Measurements from ENCODE around the gene SLX9. TPM values are rescaled to one million over a fixed set of nuclear protein-coding genes. Genes with fewer than 3 reads are reported as not detected.
"Not testable (repeated sequence)": the region's sequence is repeated elsewhere in the genome, so short reads cannot be mapped to it uniquely, and the experiment has no call there.

The SLX9 gene
- total RNA-seq, 1 donor, result 14.3 TPM

DNA sequence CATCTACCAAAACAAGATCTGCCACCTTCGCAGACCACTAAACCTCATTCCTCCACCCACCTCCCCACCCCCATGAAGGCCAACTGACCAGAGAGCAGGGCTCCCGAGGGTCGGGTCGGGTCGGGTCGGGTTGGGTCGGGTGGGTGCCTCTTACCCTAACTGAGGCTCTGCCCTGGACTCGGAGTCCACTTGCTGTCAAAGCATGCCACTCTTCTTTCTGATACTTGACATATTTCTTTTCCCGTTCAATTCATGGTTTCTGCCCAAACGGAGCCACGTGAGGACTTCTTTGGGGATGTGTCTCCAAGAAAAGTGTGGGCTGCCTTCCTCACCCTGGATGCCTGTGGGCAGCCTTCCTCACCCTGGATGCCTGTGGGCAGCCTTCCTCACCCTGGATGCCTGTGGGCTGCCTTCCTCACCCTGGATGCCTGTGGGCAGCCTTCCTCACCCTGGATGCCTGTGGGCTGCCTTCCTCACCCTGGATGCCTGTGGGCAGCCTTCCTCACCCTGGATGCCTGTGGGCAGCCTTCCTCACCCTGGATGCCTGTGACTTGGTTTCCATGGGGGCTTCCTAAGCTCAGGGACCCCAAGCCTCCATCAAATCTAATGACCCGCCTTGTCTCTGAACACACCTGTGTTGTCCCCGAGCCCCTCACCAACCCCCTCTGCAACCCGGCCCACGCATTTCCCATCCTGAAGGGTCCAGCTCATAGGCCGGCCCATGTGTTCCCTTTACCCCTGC lies 11.2 kb upstream of the SLX9 start:
- not testable (repeated sequence) for DNase-seq (ENCODE audit: low read depth in 2 of 3, low spot score in 2 of 3)

DNA sequence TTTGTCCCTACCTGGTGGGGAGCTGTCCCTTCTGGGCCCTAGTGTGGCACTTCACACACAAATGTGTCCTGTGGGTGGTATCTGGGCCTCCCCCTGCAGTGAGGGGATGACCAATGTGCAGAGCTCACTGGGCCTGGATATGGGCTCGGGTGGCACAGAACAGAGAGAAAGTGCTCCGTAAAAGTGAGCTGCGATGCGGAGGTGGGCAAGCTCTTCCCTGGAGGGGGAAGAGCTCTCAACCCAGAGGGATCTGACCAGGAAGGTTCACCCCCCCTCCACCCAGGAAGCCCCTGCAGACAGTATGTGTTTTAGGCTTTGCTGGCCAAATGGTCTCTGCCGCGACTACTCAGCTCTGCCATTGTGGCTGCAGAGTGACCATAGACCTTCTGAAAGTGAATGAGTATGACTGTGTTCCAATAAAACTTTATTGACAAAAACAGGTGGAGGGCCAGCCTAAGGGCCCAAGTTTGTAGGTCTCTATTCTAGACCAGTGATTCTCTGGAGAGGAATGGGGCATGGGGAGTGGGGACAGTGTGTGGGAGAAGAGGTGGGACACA lies 10.5 kb upstream of the SLX9 start:
- no peak for DNase-seq (ENCODE audit: low read depth in 2 of 3, low spot score in 2 of 3)

DNA sequence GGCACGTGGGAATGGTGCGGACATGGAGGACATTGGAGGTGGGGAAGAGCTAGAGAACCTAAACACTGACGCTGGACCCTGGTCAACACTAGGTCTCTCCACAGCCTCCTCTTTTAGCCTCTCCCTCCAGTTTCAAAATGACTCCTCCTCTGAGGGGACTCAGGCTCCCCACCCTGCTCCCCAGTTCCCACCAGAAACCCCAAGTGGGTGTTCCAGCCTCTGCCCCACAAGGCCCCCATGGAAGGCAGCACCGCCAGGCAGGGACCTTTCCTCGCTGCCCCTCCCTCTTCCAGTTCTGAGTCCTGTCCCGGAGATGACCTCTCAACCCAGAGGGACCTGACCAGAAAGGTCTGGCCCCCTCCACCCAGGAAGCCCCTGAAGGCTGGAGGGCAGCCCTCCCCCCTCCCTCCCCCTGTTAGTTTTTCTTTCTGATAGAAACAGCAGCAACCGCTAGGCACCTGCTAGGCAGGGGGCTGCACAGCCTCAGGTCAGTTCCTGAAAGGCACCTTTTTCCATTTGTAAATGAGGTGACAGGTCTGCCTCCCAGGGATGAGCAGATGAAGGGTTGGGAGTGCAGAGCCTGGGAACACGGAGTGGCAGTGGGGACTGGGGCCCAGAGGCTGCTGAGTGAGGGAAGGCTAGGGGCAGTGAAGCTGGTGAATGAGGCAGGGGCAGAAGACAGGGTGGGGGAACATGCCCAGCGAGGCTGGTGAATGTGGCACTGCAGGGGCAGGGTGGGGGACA lies 9.9 kb upstream of the SLX9 start:
- no peak for DNase-seq (ENCODE audit: low read depth in 2 of 3, low spot score in 2 of 3)

DNA sequence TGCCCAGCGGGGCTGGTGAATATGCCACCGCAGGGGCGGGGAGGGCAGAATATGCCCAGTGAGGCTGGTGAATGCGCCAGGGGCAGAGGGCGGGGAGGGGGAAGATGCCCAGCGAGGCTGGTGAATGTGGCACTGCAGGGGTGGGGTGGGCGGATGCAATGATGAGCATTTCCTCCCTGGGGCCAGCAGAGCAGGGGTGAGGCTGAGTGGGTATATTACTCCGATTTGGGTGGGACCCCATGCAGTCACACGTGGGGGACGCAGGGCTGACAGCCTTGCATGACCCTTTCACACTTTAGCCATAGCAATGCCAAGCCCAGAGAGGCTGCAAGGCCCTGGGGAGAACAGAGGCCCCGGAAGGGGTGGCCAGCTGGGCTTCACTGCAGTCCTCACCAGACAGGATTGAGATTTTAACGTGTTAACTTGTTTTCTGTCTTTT lies 9.3 kb upstream of the SLX9 start:
- DNase-seq (ENCODE audit: low read depth in 2 of 3, low spot score in 2 of 3), result peak in 1 of 3 donors; percentile 55

DNA sequence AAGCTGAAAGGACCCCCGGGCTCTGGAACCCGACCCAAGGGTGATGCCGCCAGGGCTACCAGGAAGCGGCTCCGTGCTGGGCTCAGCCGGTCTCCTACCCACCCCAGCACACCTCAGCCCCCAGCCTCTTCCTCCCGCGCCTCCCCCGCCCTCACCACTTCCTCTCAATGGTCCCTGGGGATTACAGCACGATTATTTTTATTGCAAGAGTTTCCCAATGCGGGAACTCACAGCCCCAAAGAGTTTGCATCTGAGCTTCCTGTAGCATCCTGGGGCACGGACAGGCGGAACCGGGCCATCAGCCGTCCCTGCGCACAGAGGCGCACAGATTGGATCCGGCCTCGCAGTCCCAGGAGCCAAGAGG lies 8.7 kb upstream of the SLX9 start:
- no peak for DNase-seq (ENCODE audit: low read depth in 2 of 3, low spot score in 2 of 3)

DNA sequence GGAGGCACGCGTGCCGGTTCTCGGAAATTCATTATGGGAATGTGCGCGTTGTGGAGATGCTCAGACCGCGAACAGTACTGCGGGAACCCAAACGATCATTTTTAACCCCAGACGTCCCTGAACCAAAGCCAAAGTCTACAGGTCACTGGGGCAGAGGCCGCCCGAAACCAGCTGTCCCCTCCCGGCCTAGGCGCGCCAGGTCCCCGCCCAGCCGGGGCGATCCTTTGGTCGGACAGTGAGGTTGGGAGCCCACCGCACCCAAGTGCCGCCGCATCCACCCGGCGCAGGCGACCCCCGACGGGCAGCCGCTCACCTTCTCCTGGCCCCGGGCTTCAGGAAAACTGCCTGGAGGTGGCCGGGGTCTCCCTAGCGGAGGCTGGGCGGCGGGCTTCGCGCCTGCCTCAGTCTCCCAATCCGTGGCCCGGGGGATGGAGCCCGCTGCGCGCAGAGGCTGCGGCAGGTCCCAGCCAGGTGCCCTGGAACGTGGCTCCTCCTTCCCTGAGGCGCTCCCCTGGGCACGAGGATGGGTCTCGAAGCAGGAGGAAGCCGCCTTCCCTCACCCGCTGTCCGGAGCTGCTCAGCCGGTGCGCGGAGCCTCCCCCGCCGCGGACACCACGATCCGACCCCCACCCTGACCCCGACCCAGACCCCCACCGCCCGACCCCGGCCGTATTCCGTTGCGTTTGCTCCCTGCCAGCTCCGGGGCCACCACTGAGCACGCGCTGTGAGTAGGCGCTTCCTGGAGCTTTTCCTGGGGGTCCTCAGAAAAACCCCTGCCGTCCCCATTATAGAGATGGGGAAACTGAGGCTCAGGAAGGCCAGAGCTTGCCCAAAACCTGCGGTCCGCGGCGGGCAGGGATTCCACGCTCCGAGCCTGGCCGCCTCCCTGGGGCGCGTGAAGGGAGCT lies 8.1 kb upstream of the SLX9 start:
- DNase-seq (ENCODE audit: low read depth in 2 of 3, low spot score in 2 of 3), result no peak

DNA sequence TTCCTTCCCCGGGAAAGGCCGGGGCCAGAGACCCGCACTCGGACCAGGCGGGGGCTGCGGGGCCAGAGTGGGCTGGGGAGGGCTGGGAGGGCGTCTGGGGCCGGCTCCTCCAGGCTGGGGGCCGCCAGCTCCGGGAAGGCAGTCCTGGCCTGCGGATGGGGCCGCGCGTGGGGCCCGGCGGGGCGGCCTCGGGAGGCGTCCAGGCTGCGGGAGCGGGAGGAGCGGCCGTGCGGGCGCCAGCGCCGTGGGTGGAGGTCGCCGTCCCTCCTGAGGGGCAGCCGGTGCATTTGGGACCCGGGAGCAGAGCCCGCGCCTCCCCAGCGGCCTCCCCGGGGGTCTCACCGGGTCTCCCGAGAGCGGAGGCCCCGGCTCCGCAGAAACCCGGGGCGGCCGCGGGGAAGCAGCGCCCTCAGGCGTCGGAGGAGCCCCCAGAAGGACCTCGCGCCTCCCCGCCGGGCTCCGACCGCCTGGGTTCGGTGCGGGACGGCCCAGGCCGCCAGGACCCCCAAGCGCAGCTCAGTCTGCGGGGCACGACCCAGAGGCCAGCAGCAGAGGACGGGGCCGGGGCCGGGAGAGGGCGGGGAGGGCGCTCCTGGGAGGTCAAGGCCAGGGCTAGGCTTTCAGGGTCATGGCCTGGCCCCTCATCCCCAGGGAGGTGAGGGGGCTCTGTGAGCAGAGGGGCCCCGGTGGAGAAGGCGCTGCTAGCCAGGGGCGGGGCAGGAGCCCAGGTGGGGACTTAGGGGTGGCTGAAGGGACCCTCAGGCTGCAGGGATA lies 7.2 kb upstream of the SLX9 start:
- DNase-seq (ENCODE audit: low read depth in 2 of 3, low spot score in 2 of 3), result peak in 1 of 3 donors; percentile 64

DNA sequence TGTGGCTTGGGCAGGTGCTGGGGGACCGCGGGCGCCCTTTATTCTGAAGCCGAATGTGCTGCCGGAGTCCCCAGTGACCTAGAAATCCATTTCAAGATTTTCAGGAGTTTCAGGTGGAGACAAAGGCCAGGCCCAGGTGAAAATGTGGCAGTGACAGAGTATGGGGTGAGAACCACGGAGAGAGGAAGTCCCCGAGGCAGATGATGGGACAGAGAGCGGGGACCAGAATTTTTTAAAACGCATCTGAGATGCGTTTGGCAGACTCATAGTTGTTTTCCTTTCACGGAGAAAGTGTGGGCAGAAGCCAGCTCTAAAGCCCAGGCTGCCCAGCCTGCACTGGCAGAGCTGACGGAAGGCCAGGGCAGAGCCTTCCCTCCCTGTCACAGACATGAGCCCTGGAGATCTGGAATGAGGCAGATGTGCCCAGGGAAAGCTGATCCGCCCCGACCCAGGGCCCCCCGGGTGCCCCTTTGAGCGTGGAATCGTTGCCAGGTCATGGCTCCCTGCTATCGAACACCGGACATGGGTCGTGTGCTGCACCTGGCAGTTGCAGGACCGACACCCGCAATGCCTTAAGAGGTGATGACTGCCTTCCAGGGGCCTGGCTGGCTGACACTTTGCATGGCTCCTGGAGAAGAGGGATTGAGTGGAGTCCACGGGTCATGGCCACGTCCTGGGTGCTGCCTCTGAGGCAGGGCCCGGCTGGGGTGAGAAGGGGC lies 6.5 kb upstream of the SLX9 start:
- DNase-seq (ENCODE audit: low read depth in 2 of 3, low spot score in 2 of 3), result no peak

DNA sequence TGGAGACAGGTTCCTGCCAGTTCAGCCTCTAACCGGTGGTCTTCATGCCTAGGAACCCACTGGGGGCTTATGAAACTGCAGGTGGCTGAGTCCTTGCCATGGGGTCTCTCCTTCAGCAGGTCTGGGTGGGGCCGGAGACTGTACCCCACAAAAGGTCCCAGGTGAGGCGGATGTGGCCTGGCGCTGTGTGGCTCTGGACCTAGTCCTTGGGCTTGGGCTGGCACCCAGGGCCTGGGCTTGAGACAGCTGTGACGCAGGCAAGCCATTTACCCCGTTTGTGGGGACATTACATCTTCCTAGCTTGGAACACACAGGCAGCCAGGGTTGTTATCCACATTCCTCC lies 5.9 kb upstream of the SLX9 start:
- DNase-seq (ENCODE audit: low read depth in 2 of 3, low spot score in 2 of 3), result no peak

DNA sequence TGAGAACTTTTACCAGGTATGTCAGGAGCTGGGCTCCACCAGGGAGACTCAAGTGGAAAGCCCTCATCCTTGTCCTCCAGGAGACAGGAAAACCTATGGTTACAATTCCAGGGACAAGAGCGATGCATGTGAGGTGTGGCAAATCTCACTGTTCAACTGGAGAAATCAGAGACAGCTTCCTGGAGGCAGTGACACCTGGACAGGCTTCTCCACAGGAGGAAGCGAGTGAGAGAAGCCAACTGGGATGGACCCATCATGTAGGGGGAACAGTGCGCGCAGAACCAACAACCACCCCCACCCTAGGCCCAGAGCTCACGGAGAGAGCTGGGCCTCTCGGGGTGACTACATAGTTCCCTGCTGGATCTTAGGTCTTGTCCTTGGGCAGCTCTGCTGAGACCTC lies 5.6 kb upstream of the SLX9 start:
- DNase-seq (ENCODE audit: low read depth in 2 of 3, low spot score in 2 of 3), result no peak

DNA sequence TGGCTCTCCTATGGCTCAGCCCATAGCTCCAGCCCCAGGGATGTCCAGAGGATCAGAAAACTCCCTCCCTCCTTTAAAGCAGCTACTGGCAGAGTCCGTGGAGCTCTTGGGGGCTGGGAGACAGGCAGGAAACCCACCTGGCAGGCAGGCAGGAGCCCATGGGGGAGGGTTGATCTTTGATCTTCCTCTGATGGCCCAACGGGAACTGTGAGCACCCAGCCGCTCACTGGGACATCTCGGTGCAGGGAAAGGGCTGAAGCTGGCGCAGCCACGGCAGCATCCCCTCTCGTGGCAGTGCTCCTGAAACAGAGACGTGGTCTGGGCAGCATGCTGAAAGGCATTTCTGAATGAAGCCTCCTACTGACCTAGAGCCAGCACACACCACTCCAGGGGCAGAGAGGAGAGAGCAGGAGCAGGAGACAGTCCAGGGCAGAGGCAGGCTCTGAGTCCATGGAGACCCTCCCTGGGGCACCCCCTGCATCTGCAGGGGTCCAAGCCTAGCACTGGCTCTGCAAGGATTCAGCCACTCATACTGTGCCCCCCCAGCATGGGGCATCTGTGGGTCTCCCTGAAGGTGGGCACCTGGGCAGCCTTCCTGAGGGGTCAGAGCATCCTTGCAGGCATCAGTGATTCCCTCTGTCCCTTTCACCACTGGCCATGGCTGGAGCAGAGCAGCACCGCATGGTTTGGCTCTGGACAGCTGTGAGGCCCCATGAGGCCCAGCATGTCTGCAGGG lies 4.9 kb upstream of the SLX9 start:
- DNase-seq (ENCODE audit: low read depth in 2 of 3, low spot score in 2 of 3), result no peak

DNA sequence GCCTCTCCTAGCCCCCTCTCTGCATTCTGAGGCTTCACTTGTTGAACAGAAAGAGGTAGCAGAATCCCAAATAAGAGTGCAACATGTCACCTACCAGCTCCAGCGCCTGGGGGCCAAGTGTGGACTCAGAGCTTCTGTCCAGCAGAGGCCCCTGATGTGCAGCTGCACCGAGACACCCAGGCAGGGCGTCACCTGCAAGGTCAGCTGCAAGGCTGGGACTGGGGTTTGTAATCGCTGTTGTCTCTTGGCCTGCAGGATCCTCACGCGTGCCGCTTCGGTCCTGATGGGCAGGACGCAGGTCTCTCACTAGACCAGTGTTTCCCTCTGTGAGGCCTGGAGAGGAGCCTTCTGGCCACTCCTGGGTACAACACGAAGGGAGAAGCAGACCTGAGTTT lies 4.3 kb upstream of the SLX9 start:
- DNase-seq (ENCODE audit: low read depth in 2 of 3, low spot score in 2 of 3), result no peak

DNA sequence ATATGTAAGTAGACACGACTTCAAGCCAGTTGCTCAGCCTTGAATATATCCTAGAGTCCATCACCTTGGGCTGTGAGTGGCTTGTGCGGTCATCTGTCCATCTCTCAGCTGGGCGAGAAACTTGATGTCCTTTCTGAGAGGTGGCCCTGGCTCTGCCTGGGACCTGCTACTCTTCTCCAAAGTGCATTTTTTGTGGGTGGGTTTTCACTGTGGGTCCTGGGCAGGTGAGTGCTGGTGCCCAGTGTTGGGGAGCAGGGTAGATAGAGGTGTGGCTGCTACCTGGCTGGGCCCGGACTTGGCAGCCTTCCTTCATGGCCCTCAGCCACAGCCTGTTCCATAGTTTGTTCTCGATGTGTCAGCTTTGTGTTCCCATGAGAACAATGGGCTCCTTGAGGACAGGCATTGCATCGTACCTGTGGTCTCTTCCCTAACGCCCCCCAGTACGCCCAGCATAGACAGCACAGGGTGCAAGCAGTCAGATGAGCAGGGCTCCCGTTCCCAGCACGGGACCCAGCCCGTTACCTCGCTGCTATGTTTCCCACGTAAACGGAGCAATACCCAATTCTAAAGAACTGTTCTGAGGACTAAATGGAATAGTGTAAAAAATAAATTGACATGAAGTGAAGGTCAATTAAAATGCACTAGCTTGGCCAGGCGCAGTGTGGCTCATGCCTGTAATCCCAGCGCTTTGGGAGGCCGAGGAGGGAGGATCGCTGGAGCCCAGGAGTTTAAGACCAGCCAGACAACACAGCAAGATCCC lies 877 bp upstream of the SLX9 start:
- DNase-seq (ENCODE audit: low read depth in 2 of 3, low spot score in 2 of 3), result no peak

DNA sequence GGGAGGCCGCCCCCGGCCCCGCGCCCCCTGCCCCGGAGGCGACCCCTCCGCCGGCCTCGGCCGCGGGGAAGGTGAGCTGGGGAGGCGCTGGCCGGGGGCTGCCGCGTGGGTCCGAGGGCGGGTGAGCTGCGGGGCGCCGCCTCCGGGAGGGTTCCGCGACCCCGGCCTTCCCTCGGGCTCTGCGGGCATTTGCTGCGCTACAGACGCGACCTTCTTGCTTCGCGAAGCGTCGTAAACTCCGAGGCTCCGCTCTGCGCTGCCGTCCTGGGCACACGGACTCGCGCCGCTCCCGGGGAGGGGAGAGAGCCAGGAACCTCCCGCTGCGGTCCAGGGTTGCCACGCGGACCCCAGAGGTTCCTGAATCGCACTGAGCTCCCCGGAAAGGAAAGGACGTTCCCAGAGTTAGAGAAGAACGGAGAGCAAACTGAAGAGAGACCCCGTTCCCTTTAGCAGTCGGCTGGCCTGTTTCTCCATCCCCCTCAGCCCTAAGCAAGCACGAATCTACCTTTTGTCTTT lies 345 bp downstream of the SLX9 start:
- no peak for DNase-seq (ENCODE audit: low read depth in 2 of 3, low spot score in 2 of 3)

DNA sequence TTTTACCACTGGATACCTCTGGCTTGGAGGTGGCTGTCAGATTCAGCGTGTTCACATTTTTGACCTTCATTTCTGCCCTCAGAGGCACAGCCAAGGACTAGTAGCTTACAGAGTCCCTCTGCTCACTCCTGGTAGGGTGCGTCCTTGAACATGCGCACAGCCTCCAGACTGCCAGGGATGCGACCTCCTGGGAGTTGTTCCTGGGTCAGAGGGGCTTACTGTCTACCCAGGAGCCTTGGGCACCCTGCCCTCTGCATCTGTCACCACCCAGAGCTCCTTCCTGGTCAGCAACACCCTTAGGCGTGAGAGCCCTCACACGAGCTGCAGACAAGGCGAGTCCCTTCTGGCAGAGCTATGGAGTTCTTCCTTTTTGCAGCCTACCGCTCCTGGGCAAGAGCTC lies 1.7 kb downstream of the SLX9 start:
- DNase-seq (ENCODE audit: low read depth in 2 of 3, low spot score in 2 of 3), result no peak

DNA sequence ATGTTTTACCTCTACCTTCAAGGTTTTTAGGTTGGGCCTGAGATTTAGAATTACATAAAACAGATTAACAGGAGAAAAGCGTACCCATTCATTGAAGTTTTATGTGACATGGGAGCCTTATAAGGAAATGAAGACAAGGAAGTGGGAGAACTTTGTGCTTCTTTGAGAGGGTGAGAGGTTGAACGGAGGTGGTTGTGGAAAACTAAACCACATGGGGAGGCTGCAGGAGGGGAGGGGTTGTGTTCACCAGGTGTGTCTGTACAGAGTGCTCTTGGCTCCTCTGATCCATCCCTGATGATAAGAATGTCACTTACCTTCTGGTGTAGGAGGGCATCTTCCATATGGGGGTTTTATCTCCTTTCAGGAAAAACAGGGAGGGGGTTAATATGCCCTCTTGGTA lies 2.7 kb downstream of the SLX9 start:
- no peak for DNase-seq (ENCODE audit: low read depth in 2 of 3, low spot score in 2 of 3)

DNA sequence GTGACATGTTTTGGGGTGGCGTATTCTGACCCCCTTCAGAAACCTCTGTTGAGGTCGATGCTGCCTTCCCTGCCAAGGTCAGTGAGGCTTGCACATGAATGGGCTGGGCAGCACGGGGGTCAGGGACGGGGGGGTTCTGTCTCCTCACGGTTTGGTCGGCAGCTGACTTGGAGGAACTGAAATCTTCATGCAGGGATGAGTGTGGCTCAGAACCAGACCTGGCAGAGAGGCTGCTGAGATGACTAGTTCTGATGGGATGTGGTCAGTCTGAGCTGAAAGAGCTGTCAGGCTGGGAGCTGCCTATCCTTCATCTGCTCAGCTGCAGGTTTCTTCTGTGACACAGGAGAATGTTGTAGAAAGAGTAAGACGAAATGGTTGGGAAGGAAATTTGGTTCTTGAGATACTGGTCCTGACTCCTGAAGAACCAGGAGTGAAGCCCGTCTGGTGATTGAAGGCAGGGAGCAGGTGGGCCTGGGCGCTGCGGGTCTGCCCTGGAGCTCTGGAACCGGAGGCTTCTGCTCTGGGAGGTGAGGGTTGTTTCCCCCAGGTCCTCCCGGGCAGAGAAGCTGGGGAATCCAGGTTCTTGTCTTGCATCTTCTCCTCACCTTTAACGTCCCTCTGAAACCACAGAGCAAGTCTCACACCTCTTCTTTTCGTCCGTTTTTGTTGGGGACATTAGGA lies 3.3 kb downstream of the SLX9 start:
- DNase-seq (ENCODE audit: low read depth in 2 of 3, low spot score in 2 of 3), result no peak

All from hematopoietic multipotent progenitor cell (in vitro differentiated cells).